Lung (tissue), 4 donors: Measurements from ENCODE around the gene SESTD1. TPM values are rescaled to one million over a fixed set of nuclear protein-coding genes. Genes with fewer than 3 reads are reported as not detected.

ENCODE experiments used
- polyA plus RNA-seq, 2 donors: library from polyadenylated mRNA; stranded (reverse); fragments of 200-250 nt; gene quantifications; one replicate each; pipeline ENCODE4 v1.2.1, GENCODE V29; 2013
- total RNA-seq, 2 donors: library from RNA; depleted of rRNA in 1 of 2; stranded (reverse); fragments of >200 nt in 1 of 2; gene quantifications; one replicate each; pipeline ENCODE4 v1.2.1, GENCODE V29; 2014 to 2021
- donor health status: Bipolar disorder and iron deficiency.
- donor health status: healthy.
- donor health status: DM: yes; HTN: yes; CAD: no.

Gene SESTD1
- total and polyA plus RNA-seq, 4 donors = 11.2 to 96.4 (median 49.3) TPM

Other genes with a start within 250 kb of the SESTD1 start
- 10 to 100 TPM; 25.7 to 48.1 TPM for gene CCDC141, start 214.7 kb downstream of the SESTD1 start, total RNA-seq
- gene CCDC141, start 214.7 kb downstream of the SESTD1 start, polyA plus RNA-seq = 1 to 10 TPM; 2.1 to 3.5 TPM